GM12878 (cell line): Measurements from ENCODE around the gene STK39. TPM values are rescaled to one million over a fixed set of nuclear protein-coding genes. Genes with fewer than 3 reads are reported as not detected.

Source experiments
- ATAC-seq: fragments of 200-7000 bp; cut with Tn5 transposase; 3 replicates; pipeline ENCODE4 v1.9.1; 2020; ENCODE audit warnings: mild to moderate bottlenecking, moderate library complexity
- BruUV-seq: library from RNA; stranded (reverse); fragments of 400-500 nt; replicated peaks from 2 replicates; lab custom pipeline; 2021; lab: Mats Ljungman, UMichigan
- CTCF ChIA-PET: fragments of 300-600 bp; sonication (Branson Sonifier 250); formaldehyde crosslinking; extraction: SDS; loops from one replicate; lab custom pipeline; 2021; ENCODE audit warnings: inconsistent platforms; lab: Yijun Ruan, JAX
- POLR2A ChIA-PET: fragments of 350-600 bp; formaldehyde crosslinking; extraction: SDS; loops from one replicate; lab custom pipeline; 2021; ENCODE audit warnings: inconsistent platforms; lab: Charles Lee
- RAD21 ChIA-PET: fragments of 300-600 bp; sonication (Branson Sonifier 250); formaldehyde crosslinking; loops from one replicate; lab custom pipeline; 2023; ENCODE audit warnings: antibody characterized with exemption; ENCODE audit not compliant: unreplicated experiment; lab: Charles Lee
- SMC1A ChIA-PET: fragments of 300-600 bp; sonication (Branson Sonifier 250); formaldehyde crosslinking; loops from one replicate; lab custom pipeline; 2023; ENCODE audit not compliant: unreplicated experiment, uncharacterized antibody; lab: Charles Lee
- DNase-seq: peaks from one replicate; pipeline ENCODE4 v3.0.0-alpha.2; 2011; ENCODE audit warnings: low read depth, low spot score
- FAIRE-seq: peaks from 3 replicates; lab custom pipeline; 2011; peaks lifted over from hg19 to GRCh38; lab: Jason Lieb, UNC
- H2AFZ ChIP-seq: 2 replicates; pipeline ENCODE4 v1.6.0; 2011; ENCODE audit warnings: low read depth, low read length, control low read depth; ENCODE audit not compliant: control insufficient read depth
- H3K27ac ChIP-seq: 2 replicates; pipeline ENCODE4 v1.5.1; 2011; ENCODE audit warnings: control low read depth; ENCODE audit not compliant: control insufficient read depth, insufficient read depth
- H3K27me3 ChIP-seq, 2 experiments: replicated peaks in 1 of 2; 2 replicates each; pipeline versions ENCODE4 v1.6.0 to v1.6.1; 2011; ENCODE audit warnings: low read length in 1 of 2; ENCODE audit not compliant: control insufficient read depth in 2 of 2, insufficient read depth in 2 of 2
- H3K36me3 ChIP-seq, 2 experiments: 2 replicates each; pipeline ENCODE4 v1.5.1; 2011; ENCODE audit warnings: low read length in 1 of 2; ENCODE audit not compliant: control insufficient read depth in 2 of 2, insufficient read depth in 2 of 2
- H3K4me1 ChIP-seq: 2 replicates; pipeline ENCODE4 v1.6.1; 2011; ENCODE audit warnings: mild to moderate bottlenecking, low read length, moderate library complexity, mixed read lengths; ENCODE audit not compliant: control insufficient read depth, insufficient read depth
- H3K4me2 ChIP-seq: 2 replicates; pipeline ENCODE4 v1.6.0; 2011; ENCODE audit warnings: control low read depth; ENCODE audit not compliant: control insufficient read depth, insufficient read depth
- H3K4me3 ChIP-seq: fragments of 200-600 bp; sonication (generic); 2 replicates; pipeline ENCODE4 v1.5.1; 2016
- H3K79me2 ChIP-seq: 2 replicates; pipeline ENCODE4 v1.6.0; 2011; ENCODE audit warnings: low read length; ENCODE audit not compliant: control insufficient read depth, insufficient read depth
- H3K9ac ChIP-seq: 2 replicates; pipeline ENCODE4 v1.8.0; 2011; ENCODE audit warnings: low read length, control low read depth, mixed read lengths; ENCODE audit not compliant: control insufficient read depth, insufficient read depth
- H3K9me3 ChIP-seq: replicated peaks from 3 replicates; pipeline ENCODE4 v1.5.1; 2011; ENCODE audit warnings: mild to moderate bottlenecking, low read length; ENCODE audit not compliant: control insufficient read depth, insufficient read depth
- H4K20me1 ChIP-seq: 2 replicates; pipeline ENCODE4 v1.6.0; 2011; ENCODE audit not compliant: control insufficient read depth, insufficient read depth
- ASH2L ChIP-seq: fragments of 300-600, 200-600 bp; sonication (generic); IDR thresholded peaks from 2 replicates; pipeline ENCODE4 v1.6.1; 2017; ENCODE audit warnings: low read depth, mild to moderate bottlenecking, borderline replicate concordance
- BHLHE40 ChIP-seq, 2 experiments: fragments of 450-650 bp in 1 of 2; IDR thresholded peaks; 2 replicates each; pipeline ENCODE4 v1.6.1; 2011 to 2017; ENCODE audit warnings: low read depth in 2 of 2, borderline replicate concordance in 1 of 2, improper control_type of control experiment in 1 of 2, low read length in 1 of 2, mild to moderate bottlenecking in 1 of 2
- ETV6 ChIP-seq, 2 experiments: fragments of 450-650 bp in 1 of 2; IDR thresholded peaks in 1 of 2; conservative IDR thresholded peaks in 1 of 2; 2 replicates each; pipeline ENCODE4 v1.6.1; 2014; ENCODE audit warnings: antibody characterized with exemption in 1 of 2, borderline replicate concordance in 1 of 2, low read depth in 1 of 2, mild to moderate bottlenecking in 1 of 2, moderate library complexity in 1 of 2
- GABPA ChIP-seq: IDR thresholded peaks from 2 replicates; pipeline ENCODE4 v1.6.1; 2014; ENCODE audit warnings: antibody characterized with exemption, low read depth, mild to moderate bottlenecking, inconsistent platforms
- GATAD2B ChIP-seq: fragments of 450-650 bp; conservative IDR thresholded peaks from 2 replicates; pipeline ENCODE4 v1.6.1; 2017; ENCODE audit warnings: low read depth, mild to moderate bottlenecking, moderate library complexity
- KDM1A ChIP-seq: fragments of 200-600 bp; sonication (generic); IDR thresholded peaks from 2 replicates; pipeline ENCODE4 v1.6.1; 2016; ENCODE audit warnings: borderline replicate concordance
- MYC ChIP-seq: IDR thresholded peaks from 2 replicates; pipeline ENCODE4 v1.6.1; 2011; ENCODE audit warnings: mild to moderate bottlenecking, low read length, moderate library complexity, inconsistent platforms; ENCODE audit not compliant: insufficient read depth, insufficient replicate concordance, insufficient read length, severe bottlenecking
- PAX8 ChIP-seq: fragments of 450-650 bp; IDR thresholded peaks from 2 replicates; pipeline ENCODE4 v1.6.1; 2017; ENCODE audit warnings: mild to moderate bottlenecking, moderate library complexity
- PBX3 ChIP-seq: IDR thresholded peaks from 2 replicates; pipeline ENCODE4 v1.6.1; 2011; ENCODE audit warnings: mild to moderate bottlenecking, low read depth, low read length, moderate library complexity; ENCODE audit not compliant: insufficient replicate concordance
- RCOR1 ChIP-seq: conservative IDR thresholded peaks from 2 replicates; pipeline ENCODE4 v1.6.1; 2012; ENCODE audit warnings: low read depth, low read length, improper control_type of control experiment
- SIX5 ChIP-seq: IDR thresholded peaks from 2 replicates; pipeline ENCODE4 v1.6.1; 2011; ENCODE audit warnings: mild to moderate bottlenecking, low read depth, low read length, moderate library complexity; ENCODE audit not compliant: severe bottlenecking
- YBX1 ChIP-seq: fragments of 450-650 bp; IDR thresholded peaks from 2 replicates; pipeline ENCODE4 v1.6.1; 2016; ENCODE audit warnings: antibody characterized with exemption
- ZBED1 ChIP-seq: IDR thresholded peaks from 2 replicates; pipeline ENCODE4 v1.6.1; 2016; ENCODE audit warnings: borderline replicate concordance
- WGBS: methylation state at CpG from one replicate; pipeline ENCODE4 v1.1.6; 2016; ENCODE audit warnings: low lambda C conversion rate; ENCODE audit not compliant: insufficient replicate concordance, insufficient coverage; ENCODE audit errors: missing lambda C conversion rate; 5-methylcytosine and 5-hydroxymethylcytosine counted together
- in situ Hi-C: fragments of 300-500 bp; cut with MboI; formaldehyde crosslinking; loops from 9 replicates; pipeline ENCODE4 v1.14.3; 2018; ENCODE audit warnings: mixed read lengths
- intact Hi-C: fragments of 100-400 bp; cut with micrococcal nuclease; formaldehyde crosslinking; loops from one replicate; pipeline ENCODE4 v1.14.2; 2022; ENCODE audit not compliant: unreplicated experiment
- polyA plus RNA-seq, 11 experiments: library from polyadenylated mRNA; depleted of rRNA in 4 of 11; unstranded in 6 of 11; stranded (reverse) in 5 of 11; fragments of >200 nt; fragmentation: Nextera tagmentation in 4 of 11; fragmentation: Illumina TruSeq in 1 of 11; extraction: Ambion mirVana in 4 of 11; extraction: Trizol in 1 of 11; gene quantifications; 1 replicate in 1 of 11; 2 replicates in 10 of 11; pipeline versions ENCODE4 v1.2.1 to v1.2.3, GENCODE V29; 2011 to 2016; ENCODE audit warnings: inconsistent platforms in 2 of 11, missing spikeins in 2 of 11, low read depth in 1 of 11
- total RNA-seq, 4 experiments: library from RNA; depleted of rRNA in 3 of 4; stranded (reverse); fragments of >200 nt in 3 of 4; fragmentation: Illumina TruSeq in 1 of 4; extraction: Trizol in 1 of 4; gene quantifications; 2 replicates each; pipeline versions ENCODE4 v1.2.1 to v1.2.3, GENCODE V29; 2013 to 2021

The STK39 gene
- total and polyA plus RNA-seq, 10 of the 15 experiments (the other 5 are each of a cell fraction or from before 2014, with no cell fraction given): 0.03 to 0.21 (median 0.07) TPM; not detected in 5

- Histone ChIP-seq H3K4me1 (no peaks in the 10 kb centered on the region), H3K79me2 (no peaks in the 10 kb centered on the region), H3K27me3 (no peaks in the 10 kb centered on the region), H4K20me1 (no peaks in the 10 kb centered on the region), H3K4me3 (no peak overlapping the region), H3K9me3 (no peaks in the 10 kb centered on the region), H3K27ac (no peak overlapping the region), H3K36me3 (no peaks in the 10 kb centered on the region), H2AFZ (no peak overlapping the region), H3K4me2 (no peak overlapping the region), H3K9ac (no peak overlapping the region)
- ATAC-seq (no peak), FAIRE-seq (no peak), DNase-seq (no peak)
- TF ChIP-seq GABPA: no peak
- no peak for TF ChIP-seq GATAD2B
- no peak for TF ChIP-seq ZBED1
- SMC1A ChIA-PET: no interaction called here
- RAD21 ChIA-PET: no interaction called here
- 56% methylated on average over 5 of the region's 5 CpGs for WGBS
- BruUV-seq: no TSS peak
- in situ Hi-C loops: no loop called here
- intact Hi-C loops: no loop called here
- CTCF ChIA-PET: no interaction called here
- POLR2A ChIA-PET: no interaction called here
Observed at GRCh38 chr2:168006498-168006897, 240.9 kb downstream of the STK39 start.

GRCh38 chr2:168005586-168005985, 241.8 kb downstream of the STK39 start:
- TF ChIP-seq ETV6 (conservative IDR thresholded peaks at IDR 0.05 in 1 of 2, IDR thresholded peaks at IDR 0.05 in 1 of 2; ENCODE audit: borderline replicate concordance in 1 of 2, low read depth in 1 of 2) (no peak), ASH2L (no peak), BHLHE40 (IDR thresholded peaks at IDR 0.05; ENCODE audit: borderline replicate concordance in 1 of 2, low read depth in 2 of 2, low read length in 1 of 2) (no peak), PAX8 (no peak), SIX5 (no peak), PBX3 (no peak), KDM1A (no peak), RCOR1 (no peak), YBX1 (no peak), MYC (no peak)
- H3K9me3 ChIP-seq: no peaks in the 10 kb centered on the region
- H3K9ac ChIP-seq: no peak overlapping the region
- H3K4me2 ChIP-seq: no peak overlapping the region
- H3K4me1 ChIP-seq: no peaks in the 10 kb centered on the region
- no peaks in the 10 kb centered on the region for H3K79me2 ChIP-seq
- in situ Hi-C loops (no loop called here), intact Hi-C loops (no loop called here)
- H4K20me1 ChIP-seq: no peaks in the 10 kb centered on the region
- POLR2A ChIA-PET: no interaction called here
- BruUV-seq: no TSS peak
- RAD21 ChIA-PET: no interaction called here
- CTCF ChIA-PET: interaction anchor here (1.5 kb wide), 1 partner anchor 17 kb away, joined by 3 read pairs; no protein-coding TSS in a partner anchor
- SMC1A ChIA-PET: no interaction called here
- DNase-seq (no peak), ATAC-seq (no peak), FAIRE-seq (no peak)
- H3K27me3 ChIP-seq: no peaks in the 10 kb centered on the region
- H3K27ac ChIP-seq: no peak overlapping the region
- H3K36me3 ChIP-seq: no peaks in the 10 kb centered on the region
- H3K4me3 ChIP-seq: no peak overlapping the region
- no peak overlapping the region for H2AFZ ChIP-seq
- WGBS: 47% methylated on average over 3 of the region's 3 CpGs
